Measurements from ENCODE around the gene CEP164. TPM values are rescaled to one million over a fixed set of nuclear protein-coding genes. Genes with fewer than 3 reads are reported as not detected.

CEP164 gene
- polyA plus RNA-seq, 3 donors: 4.3 to 32.1 (median 8.0) TPM

DNA sequence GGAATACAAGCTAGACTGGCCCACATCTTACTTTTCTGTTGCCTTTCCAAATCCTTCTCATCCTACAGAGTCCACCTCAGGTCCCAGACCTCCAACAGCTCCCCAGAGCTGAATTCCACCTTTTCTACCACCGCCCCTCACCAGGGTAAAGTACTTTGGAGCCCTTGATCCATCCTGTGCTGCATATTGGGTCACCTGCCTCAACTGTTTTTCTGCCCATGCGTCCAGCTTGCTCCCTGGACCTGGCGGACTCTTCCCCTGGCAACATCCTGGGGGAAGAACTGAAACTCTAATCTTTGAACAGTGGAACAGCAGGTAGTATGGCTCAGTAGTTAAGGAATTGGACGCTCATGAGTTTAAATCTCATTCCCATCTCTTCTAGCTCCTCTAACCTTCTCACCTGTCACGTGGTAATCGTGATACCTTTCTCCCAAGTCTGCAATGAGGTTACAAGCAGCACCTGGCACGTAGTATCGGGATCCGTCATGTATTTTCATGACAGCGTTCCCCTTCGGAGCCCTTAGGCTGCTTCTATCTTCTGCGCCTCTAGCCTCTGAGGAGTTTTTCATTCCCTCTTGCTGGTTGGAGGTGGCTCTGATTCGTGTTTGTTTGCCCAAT lies 98.1 kb downstream of the CEP164 start:
- intact Hi-C loops (cut with micrococcal nuclease): loop anchor here (5.0 to 10.0 kb wide), 4 partner anchors 372 to 529 kb away; partner anchors contain the start of gene DSCAML1 (in 1 of the 2)
- no peaks in the 10 kb centered on the region for H4K20me1 ChIP-seq (ENCODE audit: insufficient read depth, low read length)
- no peak overlapping the region for H2AFZ ChIP-seq (ENCODE audit: insufficient read depth, low read depth, low read length, poor library complexity, severe bottlenecking)
- peaks cover 2 to 14% (median 3%) of the 10 kb centered on the region in 3 donors for H3K27me3 Mint-ChIP-seq (ENCODE audit: low read depth in 3 of 3)
- no peak overlapping the region for H3K4me2 ChIP-seq (replicated peaks; ENCODE audit: extremely low read depth, low read length, poor library complexity, severe bottlenecking)
- no peaks in the 10 kb centered on the region for H3K9me3 Mint-ChIP-seq
- TF ChIP-seq, protein P1, sequence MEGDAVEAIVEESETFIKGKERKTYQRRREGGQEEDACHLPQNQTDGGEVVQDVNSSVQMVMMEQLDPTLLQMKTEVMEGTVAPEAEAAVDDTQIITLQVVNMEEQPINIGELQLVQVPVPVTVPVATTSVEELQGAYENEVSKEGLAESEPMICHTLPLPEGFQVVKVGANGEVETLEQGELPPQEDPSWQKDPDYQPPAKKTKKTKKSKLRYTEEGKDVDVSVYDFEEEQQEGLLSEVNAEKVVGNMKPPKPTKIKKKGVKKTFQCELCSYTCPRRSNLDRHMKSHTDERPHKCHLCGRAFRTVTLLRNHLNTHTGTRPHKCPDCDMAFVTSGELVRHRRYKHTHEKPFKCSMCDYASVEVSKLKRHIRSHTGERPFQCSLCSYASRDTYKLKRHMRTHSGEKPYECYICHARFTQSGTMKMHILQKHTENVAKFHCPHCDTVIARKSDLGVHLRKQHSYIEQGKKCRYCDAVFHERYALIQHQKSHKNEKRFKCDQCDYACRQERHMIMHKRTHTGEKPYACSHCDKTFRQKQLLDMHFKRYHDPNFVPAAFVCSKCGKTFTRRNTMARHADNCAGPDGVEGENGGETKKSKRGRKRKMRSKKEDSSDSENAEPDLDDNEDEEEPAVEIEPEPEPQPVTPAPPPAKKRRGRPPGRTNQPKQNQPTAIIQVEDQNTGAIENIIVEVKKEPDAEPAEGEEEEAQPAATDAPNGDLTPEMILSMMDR (IDR thresholded peaks at IDR 0.05): no peak
- H3K36me3 Mint-ChIP-seq: no peaks in the 10 kb centered on the region
- H3K27ac ChIP-seq (ENCODE audit: low read depth in 1 of 2, low read length in 2 of 2): no peak overlapping the region
- no peaks in the 10 kb centered on the region for H3K9me3 ChIP-seq (replicated peaks in 1 of 2; ENCODE audit: control insufficient read depth in 1 of 2, insufficient read depth in 1 of 2, low read length in 2 of 2)
- no peak overlapping the region for H3K4me3 ChIP-seq (replicated peaks in 1 of 3; ENCODE audit: low read depth in 2 of 3, low read length in 3 of 3)
- peaks cover 1% of the 10 kb centered on the region for H3K4me1 Mint-ChIP-seq
- no peaks in the 10 kb centered on the region for H3K4me1 ChIP-seq (ENCODE audit: control insufficient read depth in 1 of 2, insufficient read depth in 2 of 2, low read length in 2 of 2)
- H3K27me3 ChIP-seq (ENCODE audit: control insufficient read depth in 2 of 2, insufficient read depth in 2 of 2, low read length in 2 of 2): no peaks in the 10 kb centered on the region
- WGBS (ENCODE audit: insufficient coverage): 56% methylated on average over 9 of the region's 13 CpGs
- no peaks in the 10 kb centered on the region for H3K79me2 ChIP-seq (ENCODE audit: insufficient read depth, low read length)
- H3K4me3 Mint-ChIP-seq: no peak overlapping the region
- H3K36me3 ChIP-seq (replicated peaks in 1 of 2; ENCODE audit: control insufficient read depth in 1 of 2, insufficient read depth in 2 of 2, low read length in 2 of 2): no peaks in the 10 kb centered on the region
- no peak overlapping the region for H3K9ac ChIP-seq (ENCODE audit: insufficient read depth, low read length, poor library complexity, severe bottlenecking)
- no peak for DNase-seq
- no peak overlapping the region for H3K27ac Mint-ChIP-seq

- intact Hi-C loops (cut with micrococcal nuclease): loop anchor here (5.0 to 10.0 kb wide), 4 partner anchors 371 to 529 kb away; partner anchors contain the start of gene DSCAML1 (in 1 of the 2)
- Histone ChIP-seq H3K9me3 (replicated peaks in 1 of 2; ENCODE audit: control insufficient read depth in 1 of 2, insufficient read depth in 1 of 2, low read length in 2 of 2) (no peaks in the 10 kb centered on the region), H3K79me2 (ENCODE audit: insufficient read depth, low read length) (no peaks in the 10 kb centered on the region), H3K27ac (ENCODE audit: low read depth in 1 of 2, low read length in 2 of 2) (no peak overlapping the region), H2AFZ (ENCODE audit: insufficient read depth, low read depth, low read length, poor library complexity, severe bottlenecking) (no peak overlapping the region), H3K27me3 (ENCODE audit: control insufficient read depth in 2 of 2, insufficient read depth in 2 of 2, low read length in 2 of 2) (no peaks in the 10 kb centered on the region), H3K4me2 (replicated peaks; ENCODE audit: extremely low read depth, low read length, poor library complexity, severe bottlenecking) (no peak overlapping the region), H3K4me1 (ENCODE audit: control insufficient read depth in 1 of 2, insufficient read depth in 2 of 2, low read length in 2 of 2) (no peaks in the 10 kb centered on the region), H4K20me1 (ENCODE audit: insufficient read depth, low read length) (no peaks in the 10 kb centered on the region), H3K4me3 (replicated peaks in 1 of 3; ENCODE audit: low read depth in 2 of 3, low read length in 3 of 3) (no peak overlapping the region), H3K36me3 (replicated peaks in 1 of 2; ENCODE audit: control insufficient read depth in 1 of 2, insufficient read depth in 2 of 2, low read length in 2 of 2) (no peaks in the 10 kb centered on the region), H3K9ac (ENCODE audit: insufficient read depth, low read length, poor library complexity, severe bottlenecking) (no peak overlapping the region)
- DNase-seq: peak; percentile 30 to 52 (median 44)
- no peak overlapping the region for H3K27ac Mint-ChIP-seq
- no peaks in the 10 kb centered on the region for H3K9me3 Mint-ChIP-seq
- H3K36me3 Mint-ChIP-seq: no peaks in the 10 kb centered on the region
- peaks cover 1% of the 10 kb centered on the region for H3K4me1 Mint-ChIP-seq
- TF ChIP-seq, protein P1 (IDR thresholded peaks at IDR 0.05): peak; percentile 96
- H3K4me3 Mint-ChIP-seq: no peak overlapping the region
- H3K27me3 Mint-ChIP-seq (ENCODE audit: low read depth in 3 of 3): peaks cover 3 to 14% (median 5%) of the 10 kb centered on the region in 3 donors
- 5% methylated on average over 9 of the region's 17 CpGs for WGBS (ENCODE audit: insufficient coverage)
Measured at GRCh38 chr11:117426297-117426685, 98.6 kb downstream of the CEP164 start.
